Measurements from ENCODE around the gene CDC42EP5. TPM values are rescaled to one million over a fixed set of nuclear protein-coding genes. Genes with fewer than 3 reads are reported as not detected.

CDC42EP5 gene
- total RNA-seq, 2 donors from 2014 or later, result 102 to 193 TPM

GRCh38 chr19:54452626-54453025, 20.5 kb downstream of the CDC42EP5 start:
- no peak overlapping the region for H3K27ac ChIP-seq
- no peaks in the 10 kb centered on the region for H3K9me3 ChIP-seq
- no peak for DNase-seq (ENCODE audit: low spot score)
- WGBS, result 87% methylated on average over 11 of the region's 11 CpGs
- peaks cover 47 to 50% of the 10 kb centered on the region in 2 donors for H3K36me3 ChIP-seq
- intact Hi-C loops (cut with DNase I), result no loop called here
- no peak for TF ChIP-seq POLR2A (IDR thresholded peaks at IDR 0.05)
- TF ChIP-seq CTCF (IDR thresholded peaks at IDR 0.05), result no peak
- no peak for TF ChIP-seq POLR2AphosphoS5 (IDR thresholded peaks at IDR 0.05)
- peaks cover 10% of the 10 kb centered on the region for H3K4me1 ChIP-seq (replicated peaks)
- H3K27me3 ChIP-seq (replicated peaks; ENCODE audit: insufficient read depth), result no peaks in the 10 kb centered on the region
- H3K4me3 ChIP-seq, result no peak overlapping the region

- DNase-seq (ENCODE audit: low spot score), result no peak
- 87% methylated on average over 11 of the region's 11 CpGs for WGBS
- H3K9me3 ChIP-seq, result no peaks in the 10 kb centered on the region
- no peak overlapping the region for H3K27ac ChIP-seq
- intact Hi-C loops (cut with DNase I), result no loop called here
- peaks cover 12% of the 10 kb centered on the region for H3K4me1 ChIP-seq (replicated peaks)
- TF ChIP-seq CTCF (IDR thresholded peaks at IDR 0.05), result no peak
- no peak for TF ChIP-seq POLR2AphosphoS5 (IDR thresholded peaks at IDR 0.05)
- TF ChIP-seq POLR2A (IDR thresholded peaks at IDR 0.05), result no peak
- no peaks in the 10 kb centered on the region for H3K27me3 ChIP-seq (replicated peaks; ENCODE audit: insufficient read depth)
- H3K36me3 ChIP-seq, result peaks cover 44 to 45% of the 10 kb centered on the region in 2 donors
- H3K4me3 ChIP-seq, result no peak overlapping the region
Observed at GRCh38 chr19:54451997-54452396, 21.1 kb downstream of the CDC42EP5 start.

GRCh38 chr19:54451331-54451871, 21.7 kb downstream of the CDC42EP5 start:
- H3K27me3 ChIP-seq (replicated peaks; ENCODE audit: insufficient read depth), result no peaks in the 10 kb centered on the region
- no peak overlapping the region for H3K27ac ChIP-seq
- H3K4me3 ChIP-seq, result no peak overlapping the region
- intact Hi-C loops (cut with DNase I), result no loop called here
- H3K4me1 ChIP-seq (replicated peaks), result peaks cover 14% of the 10 kb centered on the region
- 75% methylated on average over 9 of the region's 9 CpGs for WGBS
- peaks cover 38 to 39% of the 10 kb centered on the region in 2 donors for H3K36me3 ChIP-seq
- TF ChIP-seq POLR2A (IDR thresholded peaks at IDR 0.05) (no peak), CTCF (IDR thresholded peaks at IDR 0.05) (no peak), POLR2AphosphoS5 (IDR thresholded peaks at IDR 0.05) (no peak)
- H3K9me3 ChIP-seq, result no peaks in the 10 kb centered on the region
- no peak for DNase-seq (ENCODE audit: low spot score)

GRCh38 chr19:54449701-54450069, 23.4 kb downstream of the CDC42EP5 start:
- intact Hi-C loops (cut with DNase I), result no loop called here
- H3K27me3 ChIP-seq (replicated peaks; ENCODE audit: insufficient read depth), result no peaks in the 10 kb centered on the region
- TF ChIP-seq CTCF (IDR thresholded peaks at IDR 0.05), result no peak
- TF ChIP-seq POLR2A (IDR thresholded peaks at IDR 0.05), result no peak
- no peak for TF ChIP-seq POLR2AphosphoS5 (IDR thresholded peaks at IDR 0.05)
- no peaks in the 10 kb centered on the region for H3K9me3 ChIP-seq
- peak overlapping the region; percentile 91 to 94 for H3K4me3 ChIP-seq
- no peak for DNase-seq (ENCODE audit: low spot score)
- WGBS, result 1% methylated on average over 21 of the region's 21 CpGs
- H3K36me3 ChIP-seq, result peaks cover 22 to 25% of the 10 kb centered on the region in 2 donors
- H3K4me1 ChIP-seq (replicated peaks), result peaks cover 14% of the 10 kb centered on the region
- peak overlapping the region; percentile 95 to 97 for H3K27ac ChIP-seq
